Lower leg skin (tissue), 4 donors: ENCODE data around the gene TP63. TPM values are rescaled to one million over a fixed set of nuclear protein-coding genes. Genes with fewer than 3 reads are reported as not detected.
A peak's percentile ranks its signal among the peaks of the same experiment; 100 is the strongest.

Experiments
- DNase-seq, 2 donors: peaks; one replicate each; pipeline ENCODE4 v3.0.0-alpha.2; 2019; ENCODE audit warnings: low spot score in 2 of 2
- H3K4me3 ChIP-seq: fragments of 200-600 bp; sonication (generic); 2 replicates; pipeline ENCODE4 v1.5.1; 2017; ENCODE audit warnings: mild to moderate bottlenecking, low read depth; ENCODE audit not compliant: poor library complexity, severe bottlenecking
- CTCF ChIP-seq, 3 donors: fragments of 450-650 bp; IDR thresholded peaks; one replicate each; pipeline ENCODE4 v1.5.1; 2016; ENCODE audit warnings: antibody characterized with exemption in 3 of 3, mild to moderate bottlenecking in 3 of 3, moderate library complexity in 2 of 3
- POLR2A ChIP-seq, 2 donors: fragments of 450-650 bp; IDR thresholded peaks; one replicate each; pipeline ENCODE4 v1.6.1; 2016 to 2017; ENCODE audit warnings: antibody characterized with exemption in 2 of 2, mild to moderate bottlenecking in 1 of 2, moderate library complexity in 1 of 2
- WGBS, 2 donors: methylation state at CpG; one replicate each; pipeline ENCODE4 v1.1.5; 2018; 5-methylcytosine and 5-hydroxymethylcytosine counted together
- intact Hi-C: fragments of 100-400 bp; cut with DNase I; formaldehyde crosslinking; loops from one replicate; pipeline ENCODE4 v1.15.0; 2023; ENCODE audit warnings: low total_unique reads
- total RNA-seq, 4 donors: library from RNA; depleted of rRNA; stranded (reverse); fragments of >200 nt; gene quantifications; one replicate each; pipeline ENCODE4 v1.1.0, GENCODE V29; 2016

Gene TP63
- total RNA-seq, 4 donors from 2014 or later: 208 to 373 (median 264) TPM

- 57 to 68% methylated on average over 2 of the region's 2 CpGs for WGBS, 2 donors
- H3K4me3 ChIP-seq: no peak overlapping the region
- intact Hi-C loops: no loop called here
- TF ChIP-seq CTCF (IDR thresholded peaks at IDR 0.05): no peak
- TF ChIP-seq POLR2A (IDR thresholded peaks at IDR 0.05): no peak
- no peak for DNase-seq
Measured at GRCh38 chr3:189698811-189699210, 67.6 kb downstream of the TP63 start.

- TF ChIP-seq POLR2A (IDR thresholded peaks at IDR 0.05): no peak
- no peak for TF ChIP-seq CTCF (IDR thresholded peaks at IDR 0.05)
- no peak overlapping the region for H3K4me3 ChIP-seq
- DNase-seq: no peak
- intact Hi-C loops: no loop called here
- WGBS, 2 donors: 88 to 90% methylated on average over 1 of the region's 1 CpG
Measured at GRCh38 chr3:189699885-189700284, 68.7 kb downstream of the TP63 start.

GRCh38 chr3:189702066-189702646 lies 71.0 kb downstream of the TP63 start:
- no peak overlapping the region for H3K4me3 ChIP-seq
- intact Hi-C loops: no loop called here
- TF ChIP-seq CTCF (IDR thresholded peaks at IDR 0.05) (no peak), POLR2A (IDR thresholded peaks at IDR 0.05) (no peak)
- DNase-seq: no peak
- 56 to 60% methylated on average over 1 of the region's 1 CpG for WGBS, 2 donors

GRCh38 chr3:189703865-189704264 lies 72.7 kb downstream of the TP63 start:
- intact Hi-C loops: no loop called here
- DNase-seq: no peak
- TF ChIP-seq POLR2A (IDR thresholded peaks at IDR 0.05): no peak
- TF ChIP-seq CTCF (IDR thresholded peaks at IDR 0.05): no peak

GRCh38 chr3:189708375-189708774 lies 77.2 kb downstream of the TP63 start:
- no peak overlapping the region for H3K4me3 ChIP-seq
- TF ChIP-seq POLR2A (IDR thresholded peaks at IDR 0.05): no peak
- intact Hi-C loops: no loop called here
- no peak for DNase-seq
- WGBS, 2 donors: 82 to 85% methylated on average over 3 of the region's 3 CpGs

More at GRCh38 chr3:189703865-189704264, 72.7 kb downstream of the TP63 start:
- 100% methylated on average over 1 of the region's 1 CpG for WGBS, 2 donors
- H3K4me3 ChIP-seq: no peak overlapping the region

GRCh38 chr3:189710620-189711402 lies 79.6 kb downstream of the TP63 start:
- TF ChIP-seq CTCF (IDR thresholded peaks at IDR 0.05): no peak
- TF ChIP-seq POLR2A (IDR thresholded peaks at IDR 0.05): no peak
- H3K4me3 ChIP-seq: no peak overlapping the region
- peak in 1 of 2 donors; percentile 57 for DNase-seq
- intact Hi-C loops: no loop called here
